WTC11 (cell line): ENCODE measurements around the gene SORCS2.

Experiments
- ATF1 ChIP-seq: sonication (generic); formaldehyde crosslinking; IDR thresholded peaks from 2 replicates; pipeline ENCODE4 v1.8.1; 2023; ENCODE audit warnings: mild to moderate bottlenecking, moderate library complexity, missing genetic modification reagents
- CREB1 ChIP-seq: sonication (generic); formaldehyde crosslinking; IDR thresholded peaks from 2 replicates; pipeline ENCODE4 v1.8.0; 2023; ENCODE audit warnings: mild to moderate bottlenecking, missing genetic modification reagents
- KAT7 ChIP-seq: sonication (generic); formaldehyde crosslinking; IDR thresholded peaks from 2 replicates; pipeline ENCODE4 v1.8.1; 2023; ENCODE audit warnings: missing genetic modification reagents, mild to moderate bottlenecking, borderline replicate concordance
- MXD4 ChIP-seq: fragments of 250-450 bp; sonication (Bioruptor Pico); IDR thresholded peaks from 2 replicates; pipeline ENCODE4 v1.8.0; 2021; ENCODE audit warnings: mild to moderate bottlenecking, moderate library complexity, borderline replicate concordance
- NFE2L1 ChIP-seq: sonication (generic); formaldehyde crosslinking; IDR thresholded peaks from 2 replicates; pipeline ENCODE4 v1.8.1; 2023; ENCODE audit warnings: missing genetic modification reagents
- NFYB ChIP-seq: sonication (generic); formaldehyde crosslinking; conservative IDR thresholded peaks from 2 replicates; pipeline ENCODE4 v1.8.0; 2022; ENCODE audit warnings: low read depth, missing genetic modification reagents
- SMAD3 ChIP-seq: sonication (generic); formaldehyde crosslinking; IDR thresholded peaks from 2 replicates; pipeline ENCODE4 v1.8.0; 2022; ENCODE audit warnings: missing genetic modification reagents, mild to moderate bottlenecking, borderline replicate concordance
- TCF7 ChIP-seq: sonication (generic); formaldehyde crosslinking; IDR thresholded peaks from 2 replicates; pipeline ENCODE4 v1.8.0; 2022; ENCODE audit warnings: mild to moderate bottlenecking, low read depth, missing genetic modification reagents, moderate library complexity
- ZNF232 ChIP-seq: sonication (generic); formaldehyde crosslinking; IDR thresholded peaks from 2 replicates; pipeline ENCODE4 v1.8.0; 2022; ENCODE audit warnings: mild to moderate bottlenecking, missing genetic modification reagents
- TF ChIP-seq, protein P1 (sequence below): fragments of 200-600 bp; IDR thresholded peaks from 2 replicates; pipeline ENCODE4 v1.8.0; 2022; ENCODE audit warnings: antibody characterized with exemption
- TF ChIP-seq, protein P2 (sequence below): sonication (generic); formaldehyde crosslinking; IDR thresholded peaks from 2 replicates; pipeline ENCODE4 v1.8.1; 2022; ENCODE audit warnings: low read depth, missing genetic modification reagents, borderline replicate concordance
- TF ChIP-seq, protein P3 (sequence below): sonication (generic); formaldehyde crosslinking; IDR thresholded peaks from 2 replicates; pipeline ENCODE4 v1.8.1; 2023; ENCODE audit warnings: mild to moderate bottlenecking, missing genetic modification reagents, moderate library complexity
- TF ChIP-seq, protein P4 (sequence below): sonication (generic); formaldehyde crosslinking; IDR thresholded peaks from 2 replicates; pipeline ENCODE4 v1.8.0; 2022; ENCODE audit warnings: mild to moderate bottlenecking, missing genetic modification reagents
- TF ChIP-seq, protein P5 (sequence below): sonication (generic); formaldehyde crosslinking; IDR thresholded peaks from 2 replicates; pipeline ENCODE4 v1.8.1; 2023; ENCODE audit warnings: mild to moderate bottlenecking, missing genetic modification reagents

DNA sequence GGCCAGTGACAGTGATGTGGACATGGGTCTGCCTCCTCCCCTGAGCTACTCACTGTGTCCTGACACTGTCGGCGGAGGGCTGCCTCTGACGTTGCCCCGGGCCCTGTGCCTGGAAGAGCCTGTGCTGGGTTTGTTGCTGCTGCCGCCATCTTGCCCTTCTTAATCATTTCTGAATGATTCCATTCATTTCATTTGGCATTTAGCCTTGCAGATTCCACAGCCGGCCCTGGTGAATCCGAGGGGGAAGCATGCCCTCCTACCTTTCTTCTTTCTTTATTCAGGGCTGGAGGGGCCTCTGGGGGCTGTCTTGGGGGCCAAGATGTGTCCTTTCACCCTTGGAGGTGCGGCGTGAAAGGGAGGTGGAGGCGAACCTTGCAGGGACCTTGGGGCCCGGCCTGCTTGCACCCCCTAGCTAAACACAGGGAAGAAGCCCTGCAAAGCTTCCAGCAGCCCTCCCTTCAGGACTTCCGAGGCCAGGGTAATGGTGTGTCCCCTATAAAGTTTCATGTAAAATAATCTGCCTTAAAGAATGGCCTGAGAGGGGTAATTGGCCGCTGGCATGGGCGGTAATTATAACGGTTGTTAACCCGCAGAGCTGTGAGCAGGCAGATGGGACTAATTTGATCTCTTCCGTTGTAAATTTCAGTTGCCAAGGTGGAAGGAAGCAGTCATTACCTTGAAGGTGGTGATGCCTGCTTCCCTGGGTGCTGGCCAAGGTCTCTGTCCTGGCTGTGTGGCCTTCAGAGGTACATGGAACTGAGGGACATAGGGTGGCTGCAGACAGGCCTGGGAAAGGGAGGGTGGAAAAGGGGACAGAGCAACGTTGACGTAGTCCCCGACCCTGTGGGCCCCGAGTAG, 150.1 kb downstream of the SORCS2 start:
- TF ChIP-seq ATF1 (no peak), CREB1 (CRISPR knock-in tag) (no peak), NFYB (CRISPR knock-in tag) (no peak), TCF7 (CRISPR knock-in tag) (no peak), KAT7 (no peak), MXD4 (CRISPR knock-in tag) (no peak), ZNF232 (CRISPR knock-in tag) (no peak), NFE2L1 (no peak), SMAD3 (no peak)
- TF ChIP-seq, protein P1, sequence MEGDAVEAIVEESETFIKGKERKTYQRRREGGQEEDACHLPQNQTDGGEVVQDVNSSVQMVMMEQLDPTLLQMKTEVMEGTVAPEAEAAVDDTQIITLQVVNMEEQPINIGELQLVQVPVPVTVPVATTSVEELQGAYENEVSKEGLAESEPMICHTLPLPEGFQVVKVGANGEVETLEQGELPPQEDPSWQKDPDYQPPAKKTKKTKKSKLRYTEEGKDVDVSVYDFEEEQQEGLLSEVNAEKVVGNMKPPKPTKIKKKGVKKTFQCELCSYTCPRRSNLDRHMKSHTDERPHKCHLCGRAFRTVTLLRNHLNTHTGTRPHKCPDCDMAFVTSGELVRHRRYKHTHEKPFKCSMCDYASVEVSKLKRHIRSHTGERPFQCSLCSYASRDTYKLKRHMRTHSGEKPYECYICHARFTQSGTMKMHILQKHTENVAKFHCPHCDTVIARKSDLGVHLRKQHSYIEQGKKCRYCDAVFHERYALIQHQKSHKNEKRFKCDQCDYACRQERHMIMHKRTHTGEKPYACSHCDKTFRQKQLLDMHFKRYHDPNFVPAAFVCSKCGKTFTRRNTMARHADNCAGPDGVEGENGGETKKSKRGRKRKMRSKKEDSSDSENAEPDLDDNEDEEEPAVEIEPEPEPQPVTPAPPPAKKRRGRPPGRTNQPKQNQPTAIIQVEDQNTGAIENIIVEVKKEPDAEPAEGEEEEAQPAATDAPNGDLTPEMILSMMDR, result no peak
- TF ChIP-seq, protein P2, sequence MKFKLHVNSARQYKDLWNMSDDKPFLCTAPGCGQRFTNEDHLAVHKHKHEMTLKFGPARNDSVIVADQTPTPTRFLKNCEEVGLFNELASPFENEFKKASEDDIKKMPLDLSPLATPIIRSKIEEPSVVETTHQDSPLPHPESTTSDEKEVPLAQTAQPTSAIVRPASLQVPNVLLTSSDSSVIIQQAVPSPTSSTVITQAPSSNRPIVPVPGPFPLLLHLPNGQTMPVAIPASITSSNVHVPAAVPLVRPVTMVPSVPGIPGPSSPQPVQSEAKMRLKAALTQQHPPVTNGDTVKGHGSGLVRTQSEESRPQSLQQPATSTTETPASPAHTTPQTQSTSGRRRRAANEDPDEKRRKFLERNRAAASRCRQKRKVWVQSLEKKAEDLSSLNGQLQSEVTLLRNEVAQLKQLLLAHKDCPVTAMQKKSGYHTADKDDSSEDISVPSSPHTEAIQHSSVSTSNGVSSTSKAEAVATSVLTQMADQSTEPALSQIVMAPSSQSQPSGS (CRISPR knock-in tag), result no peak
- TF ChIP-seq, protein P3, sequence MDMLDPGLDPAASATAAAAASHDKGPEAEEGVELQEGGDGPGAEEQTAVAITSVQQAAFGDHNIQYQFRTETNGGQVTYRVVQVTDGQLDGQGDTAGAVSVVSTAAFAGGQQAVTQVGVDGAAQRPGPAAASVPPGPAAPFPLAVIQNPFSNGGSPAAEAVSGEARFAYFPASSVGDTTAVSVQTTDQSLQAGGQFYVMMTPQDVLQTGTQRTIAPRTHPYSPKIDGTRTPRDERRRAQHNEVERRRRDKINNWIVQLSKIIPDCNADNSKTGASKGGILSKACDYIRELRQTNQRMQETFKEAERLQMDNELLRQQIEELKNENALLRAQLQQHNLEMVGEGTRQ, result no peak
- TF ChIP-seq, protein P4, sequence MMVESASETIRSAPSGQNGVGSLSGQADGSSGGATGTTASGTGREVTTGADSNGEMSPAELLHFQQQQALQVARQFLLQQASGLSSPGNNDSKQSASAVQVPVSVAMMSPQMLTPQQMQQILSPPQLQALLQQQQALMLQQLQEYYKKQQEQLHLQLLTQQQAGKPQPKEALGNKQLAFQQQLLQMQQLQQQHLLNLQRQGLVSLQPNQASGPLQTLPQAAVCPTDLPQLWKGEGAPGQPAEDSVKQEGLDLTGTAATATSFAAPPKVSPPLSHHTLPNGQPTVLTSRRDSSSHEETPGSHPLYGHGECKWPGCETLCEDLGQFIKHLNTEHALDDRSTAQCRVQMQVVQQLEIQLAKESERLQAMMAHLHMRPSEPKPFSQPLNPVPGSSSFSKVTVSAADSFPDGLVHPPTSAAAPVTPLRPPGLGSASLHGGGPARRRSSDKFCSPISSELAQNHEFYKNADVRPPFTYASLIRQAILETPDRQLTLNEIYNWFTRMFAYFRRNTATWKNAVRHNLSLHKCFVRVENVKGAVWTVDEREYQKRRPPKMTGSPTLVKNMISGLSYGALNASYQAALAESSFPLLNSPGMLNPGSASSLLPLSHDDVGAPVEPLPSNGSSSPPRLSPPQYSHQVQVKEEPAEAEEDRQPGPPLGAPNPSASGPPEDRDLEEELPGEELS, result no peak
- TF ChIP-seq, protein P5, sequence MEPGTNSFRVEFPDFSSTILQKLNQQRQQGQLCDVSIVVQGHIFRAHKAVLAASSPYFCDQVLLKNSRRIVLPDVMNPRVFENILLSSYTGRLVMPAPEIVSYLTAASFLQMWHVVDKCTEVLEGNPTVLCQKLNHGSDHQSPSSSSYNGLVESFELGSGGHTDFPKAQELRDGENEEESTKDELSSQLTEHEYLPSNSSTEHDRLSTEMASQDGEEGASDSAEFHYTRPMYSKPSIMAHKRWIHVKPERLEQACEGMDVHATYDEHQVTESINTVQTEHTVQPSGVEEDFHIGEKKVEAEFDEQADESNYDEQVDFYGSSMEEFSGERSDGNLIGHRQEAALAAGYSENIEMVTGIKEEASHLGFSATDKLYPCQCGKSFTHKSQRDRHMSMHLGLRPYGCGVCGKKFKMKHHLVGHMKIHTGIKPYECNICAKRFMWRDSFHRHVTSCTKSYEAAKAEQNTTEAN (CRISPR knock-in tag), result no peak
